Stomach (tissue), 4 donors: ENCODE measurements around the gene TIMM44.

ENCODE experiments used
- CTCF ChIP-seq, 7 experiments: fragments of 450-650 bp in 4 of 7; fragments of 200-600 bp in 3 of 7; sonication (generic) in 3 of 7; IDR thresholded peaks; one replicate each; pipeline ENCODE4 v1.5.1; 2016 to 2019; ENCODE audit warnings: antibody characterized with exemption in 7 of 7, control low read depth in 2 of 7, mild to moderate bottlenecking in 1 of 7
- POLR2A ChIP-seq, 4 donors: fragments of 450-650 bp; IDR thresholded peaks; one replicate each; pipeline ENCODE4 v1.6.1; 2016; ENCODE audit warnings: antibody characterized with exemption in 4 of 4, control low read depth in 2 of 4, mild to moderate bottlenecking in 1 of 4, moderate library complexity in 1 of 4
- POLR2AphosphoS5 ChIP-seq, 3 donors: sonication (generic); formaldehyde crosslinking; IDR thresholded peaks; one replicate each; pipeline ENCODE4 v1.6.1; 2016; ENCODE audit warnings: antibody characterized with exemption in 3 of 3

GRCh38 chr19:7909471-7910067 is 33.9 kb downstream of the TIMM44 start:
- TF ChIP-seq CTCF (IDR thresholded peaks at IDR 0.05) = no peak
- TF ChIP-seq POLR2AphosphoS5 (IDR thresholded peaks at IDR 0.05) = no peak
- TF ChIP-seq POLR2A (IDR thresholded peaks at IDR 0.05) = no peak
